ENCODE data around the gene MRNIP.

GRCh38 chr5:179841621-179842020 is 17.0 kb downstream of the MRNIP start:
- TF ChIP-seq EZH2 (IDR thresholded peaks at IDR 0.05; ENCODE audit: low read length, unreplicated experiment), result no peak
- TF ChIP-seq, protein P1, sequence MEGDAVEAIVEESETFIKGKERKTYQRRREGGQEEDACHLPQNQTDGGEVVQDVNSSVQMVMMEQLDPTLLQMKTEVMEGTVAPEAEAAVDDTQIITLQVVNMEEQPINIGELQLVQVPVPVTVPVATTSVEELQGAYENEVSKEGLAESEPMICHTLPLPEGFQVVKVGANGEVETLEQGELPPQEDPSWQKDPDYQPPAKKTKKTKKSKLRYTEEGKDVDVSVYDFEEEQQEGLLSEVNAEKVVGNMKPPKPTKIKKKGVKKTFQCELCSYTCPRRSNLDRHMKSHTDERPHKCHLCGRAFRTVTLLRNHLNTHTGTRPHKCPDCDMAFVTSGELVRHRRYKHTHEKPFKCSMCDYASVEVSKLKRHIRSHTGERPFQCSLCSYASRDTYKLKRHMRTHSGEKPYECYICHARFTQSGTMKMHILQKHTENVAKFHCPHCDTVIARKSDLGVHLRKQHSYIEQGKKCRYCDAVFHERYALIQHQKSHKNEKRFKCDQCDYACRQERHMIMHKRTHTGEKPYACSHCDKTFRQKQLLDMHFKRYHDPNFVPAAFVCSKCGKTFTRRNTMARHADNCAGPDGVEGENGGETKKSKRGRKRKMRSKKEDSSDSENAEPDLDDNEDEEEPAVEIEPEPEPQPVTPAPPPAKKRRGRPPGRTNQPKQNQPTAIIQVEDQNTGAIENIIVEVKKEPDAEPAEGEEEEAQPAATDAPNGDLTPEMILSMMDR (conservative IDR thresholded peaks at IDR 0.05; ENCODE audit: low read depth, low read length), result no peak
